Stomach (tissue), 9 donors: ENCODE measurements around the gene PLEK2. TPM values are rescaled to one million over a fixed set of nuclear protein-coding genes. Genes with fewer than 3 reads are reported as not detected.
"Not testable (repeated sequence)": the region's sequence is repeated elsewhere in the genome, so short reads cannot be mapped to it uniquely, and the experiment has no call there.

ENCODE experiments used
- DNase-seq, 2 donors: peaks; one replicate each; pipeline versions ENCODE4 v3.0.0 to v3.0.0-alpha.2; 2013 to 2019
- H3K27ac ChIP-seq, 5 donors: fragments of 200-600 bp in 4 of 5; sonication (generic) in 4 of 5; one replicate each; pipeline ENCODE4 v1.5.1; 2013 to 2019; ENCODE audit warnings: mild to moderate bottlenecking in 1 of 5, moderate library complexity in 1 of 5
- H3K27me3 ChIP-seq, 3 donors: fragments of 200-600 bp; sonication (generic); one replicate each; pipeline ENCODE4 v1.5.1; 2017 to 2019; ENCODE audit warnings: mixed run types in 1 of 3
- H3K36me3 ChIP-seq, 4 donors: fragments of 200-600 bp; sonication (generic); 1 replicate in 3 of 4; 2 replicates in 1 of 4; pipeline ENCODE4 v1.5.1; 2016 to 2019
- H3K4me1 ChIP-seq, 4 donors: fragments of 200-600 bp; sonication (generic); one replicate each; pipeline ENCODE4 v1.5.1; 2016 to 2019
- H3K4me3 ChIP-seq, 4 donors: fragments of 200-600 bp; sonication (generic) in 3 of 4; one replicate each; pipeline ENCODE4 v1.5.1; 2016 to 2019; ENCODE audit warnings: mild to moderate bottlenecking in 1 of 4
- H3K9me3 ChIP-seq, 4 donors: fragments of 200-600 bp; sonication (generic); one replicate each; pipeline ENCODE4 v1.5.1; 2016 to 2019
- CTCF ChIP-seq, 7 experiments: fragments of 450-650 bp in 4 of 7; fragments of 200-600 bp in 3 of 7; sonication (generic) in 3 of 7; IDR thresholded peaks; one replicate each; pipeline ENCODE4 v1.5.1; 2016 to 2019; ENCODE audit warnings: antibody characterized with exemption in 7 of 7, control low read depth in 2 of 7, mild to moderate bottlenecking in 1 of 7
- EP300 ChIP-seq: sonication (generic); formaldehyde crosslinking; IDR thresholded peaks from one replicate; pipeline ENCODE4 v1.6.1; 2017; ENCODE audit warnings: antibody characterized with exemption
- POLR2A ChIP-seq, 4 donors: fragments of 450-650 bp; IDR thresholded peaks; one replicate each; pipeline ENCODE4 v1.6.1; 2016; ENCODE audit warnings: antibody characterized with exemption in 4 of 4, control low read depth in 2 of 4, mild to moderate bottlenecking in 1 of 4, moderate library complexity in 1 of 4
- POLR2AphosphoS5 ChIP-seq, 3 donors: sonication (generic); formaldehyde crosslinking; IDR thresholded peaks; one replicate each; pipeline ENCODE4 v1.6.1; 2016; ENCODE audit warnings: antibody characterized with exemption in 3 of 3
- WGBS, 5 donors: extraction: QIAGEN DNeasy Blood & Tissue Kit in 3 of 5; methylation state at CpG; one replicate each; pipeline versions ENCODE4 v1.1.5 to v1.1.7; 2013 to 2018; 5-methylcytosine and 5-hydroxymethylcytosine counted together
- intact Hi-C: fragments of 100-400 bp; cut with DNase I; formaldehyde crosslinking; loops from one replicate; pipeline ENCODE4 v1.15.1; 2023; ENCODE audit warnings: low total_unique reads
- polyA plus RNA-seq, 3 donors: library from polyadenylated mRNA; stranded (reverse); fragments of 200-250 nt; gene quantifications; one replicate each; pipeline ENCODE4 v1.2.3, GENCODE V29; 2013
- total RNA-seq, 5 donors: library from RNA; depleted of rRNA; stranded (reverse); fragments of >200 nt; gene quantifications; one replicate each; pipeline versions ENCODE4 v1.1.0 to v1.2.3, GENCODE V29; 2014 to 2016
- donor health status: healthy with polysubstance abuse.
- donor health status: Bipolar disorder and iron deficiency.
- donor health status: healthy.

PLEK2 gene
- total and polyA plus RNA-seq, 8 donors: 6.5 to 203 (median 20.0) TPM; not detected in 1

GRCh38 chr14:67457782-67458181, 45.8 kb upstream of the PLEK2 start:
- TF ChIP-seq POLR2AphosphoS5 (IDR thresholded peaks at IDR 0.05) (no peak), POLR2A (IDR thresholded peaks at IDR 0.05) (no peak), EP300 (no peak), CTCF (IDR thresholded peaks at IDR 0.05) (no peak)
- peak; percentile 31 to 57 for DNase-seq
- Histone ChIP-seq H3K4me3 (no peak overlapping the region), H3K27ac (no peak overlapping the region), H3K9me3 (no peaks in the 10 kb centered on the region), H3K4me1 (no peaks in the 10 kb centered on the region), H3K36me3 (no peaks in the 10 kb centered on the region), H3K27me3 (peaks cover 0 to 6% (median 0%) of the 10 kb centered on the region in 3 donors)
- WGBS, 5 donors: 14 to 47% (median 28%) methylated on average over 1 to 6 of the region's 6 CpGs
- intact Hi-C loops: no loop called here

DNA sequence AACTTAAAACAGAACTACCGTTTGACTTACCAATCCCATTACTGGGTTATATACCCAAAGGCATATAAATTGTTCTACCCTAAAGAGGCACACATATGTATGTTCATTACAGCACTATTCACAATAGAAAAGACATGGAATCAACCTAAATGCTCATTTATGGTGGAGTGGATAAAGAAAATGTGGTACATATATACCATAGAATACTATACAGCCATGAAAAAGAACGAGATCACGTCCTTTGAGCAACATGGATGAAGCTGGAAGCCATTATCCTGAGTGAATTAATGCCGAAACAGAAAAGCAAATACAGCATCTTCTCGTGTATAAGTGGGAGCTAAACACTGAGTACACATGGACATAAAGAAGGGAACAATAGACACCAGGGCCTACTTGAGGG, 44.8 kb upstream of the PLEK2 start:
- intact Hi-C loops: no loop called here
- 82 to 96% (median 90%) methylated on average over 5 of the region's 5 CpGs for WGBS, 5 donors
- TF ChIP-seq POLR2A (IDR thresholded peaks at IDR 0.05) (no peak), EP300 (no peak), POLR2AphosphoS5 (IDR thresholded peaks at IDR 0.05) (no peak), CTCF (IDR thresholded peaks at IDR 0.05) (no peak)
- Histone ChIP-seq H3K27me3 (peaks cover 0 to 6% (median 0%) of the 10 kb centered on the region in 3 donors), H3K4me3 (no peak overlapping the region), H3K36me3 (no peaks in the 10 kb centered on the region), H3K4me1 (no peaks in the 10 kb centered on the region), H3K27ac (no peak overlapping the region), H3K9me3 (no peaks in the 10 kb centered on the region)
- no peak for DNase-seq

- Histone ChIP-seq H3K36me3 (no peaks in the 10 kb centered on the region), H3K9me3 (no peaks in the 10 kb centered on the region), H3K27ac (no peak overlapping the region), H3K4me1 (no peaks in the 10 kb centered on the region), H3K4me3 (no peak overlapping the region), H3K27me3 (peaks cover 0 to 6% (median 0%) of the 10 kb centered on the region in 3 donors)
- DNase-seq: no peak
- intact Hi-C loops: no loop called here
- 83 to 92% (median 91%) methylated on average over 5 of the region's 5 CpGs for WGBS, 5 donors
- TF ChIP-seq POLR2A (IDR thresholded peaks at IDR 0.05) (no peak), EP300 (no peak), POLR2AphosphoS5 (IDR thresholded peaks at IDR 0.05) (no peak), CTCF (IDR thresholded peaks at IDR 0.05) (no peak)
Observed at GRCh38 chr14:67453575-67454300, 41.8 kb upstream of the PLEK2 start.

GRCh38 chr14:67451667-67452066, 39.7 kb upstream of the PLEK2 start:
- H3K27ac ChIP-seq: not testable (repeated sequence)

GRCh38 chr14:67449096-67449495, 37.1 kb upstream of the PLEK2 start:
- H3K36me3 ChIP-seq: no peaks in the 10 kb centered on the region
- intact Hi-C loops: no loop called here
- TF ChIP-seq CTCF (IDR thresholded peaks at IDR 0.05) (no peak), POLR2AphosphoS5 (IDR thresholded peaks at IDR 0.05) (no peak), EP300 (no peak), POLR2A (IDR thresholded peaks at IDR 0.05) (no peak)
- no peaks in the 10 kb centered on the region for H3K27me3 ChIP-seq
- no peak for DNase-seq
- 78 to 97% (median 95%) methylated on average over 2 of the region's 2 CpGs for WGBS, 5 donors
- H3K9me3 ChIP-seq: no peaks in the 10 kb centered on the region
- H3K27ac ChIP-seq: no peak overlapping the region
- no peak overlapping the region for H3K4me3 ChIP-seq
- peaks cover 0 to 14% (median 9%) of the 10 kb centered on the region in 4 donors for H3K4me1 ChIP-seq

More at GRCh38 chr14:67451667-67452066, 39.7 kb upstream of the PLEK2 start:
- H3K27me3 ChIP-seq, H3K4me1 ChIP-seq, intact Hi-C loops, DNase-seq, H3K9me3 ChIP-seq, H3K36me3 ChIP-seq, H3K4me3 ChIP-seq: not testable (repeated sequence)
- WGBS, 5 donors: 73 to 85% (median 78%) methylated on average over 6 of the region's 6 CpGs
